Measurements from ENCODE around the gene C3.
"Not testable (repeated sequence)": the region's sequence is repeated elsewhere in the genome, so short reads cannot be mapped to it uniquely, and the experiment has no call there.

Gene C3

GRCh38 chr19:6693056-6693471 lies 27.4 kb downstream of the C3 start:
- DNase-seq (ENCODE audit: low read depth in 2 of 2, low spot score in 1 of 2) = no peak

- no peak for DNase-seq (ENCODE audit: low read depth in 2 of 2, low spot score in 1 of 2)
Measured at GRCh38 chr19:6692027-6692426, 28.4 kb downstream of the C3 start.

GRCh38 chr19:6691342-6691741 lies 29.1 kb downstream of the C3 start:
- DNase-seq (ENCODE audit: low read depth in 2 of 2, low spot score in 1 of 2) = no peak

- no peak for DNase-seq (ENCODE audit: low read depth in 2 of 2, low spot score in 1 of 2)
Measured at GRCh38 chr19:6690160-6690885, 30.1 kb downstream of the C3 start.

- DNase-seq (ENCODE audit: low read depth in 2 of 2, low spot score in 1 of 2) = no peak
Measured at GRCh38 chr19:6687114-6687513, 33.3 kb downstream of the C3 start.

- no peak for DNase-seq (ENCODE audit: low read depth in 2 of 2, low spot score in 1 of 2)
Measured at GRCh38 chr19:6686628-6686975, 33.8 kb downstream of the C3 start.

- DNase-seq (ENCODE audit: low read depth in 2 of 2, low spot score in 1 of 2) = no peak
Measured at GRCh38 chr19:6685962-6686627, 34.4 kb downstream of the C3 start.

GRCh38 chr19:6685482-6685881 lies 35.0 kb downstream of the C3 start:
- DNase-seq (ENCODE audit: low read depth in 2 of 2, low spot score in 1 of 2) = no peak

- DNase-seq (ENCODE audit: low read depth in 2 of 2, low spot score in 1 of 2) = no peak
Measured at GRCh38 chr19:6683971-6684370, 36.5 kb downstream of the C3 start.

GRCh38 chr19:6682607-6683128 lies 37.8 kb downstream of the C3 start:
- no peak for DNase-seq (ENCODE audit: low read depth in 2 of 2, low spot score in 1 of 2)

- no peak for DNase-seq (ENCODE audit: low read depth in 2 of 2, low spot score in 1 of 2)
Measured at GRCh38 chr19:6680141-6680540, 40.3 kb downstream of the C3 start.

- DNase-seq (ENCODE audit: low read depth in 2 of 2, low spot score in 1 of 2) = no peak
Measured at GRCh38 chr19:6679139-6679538, 41.3 kb downstream of the C3 start.

- peak in 1 of 2 donors; percentile 53 for DNase-seq (ENCODE audit: low read depth in 2 of 2, low spot score in 1 of 2)
Measured at GRCh38 chr19:6678690-6679109, 41.8 kb downstream of the C3 start.

- no peak for DNase-seq (ENCODE audit: low read depth in 2 of 2, low spot score in 1 of 2)
Measured at GRCh38 chr19:6677883-6678689, 42.4 kb downstream of the C3 start.

- DNase-seq (ENCODE audit: low read depth in 2 of 2, low spot score in 1 of 2) = no peak
Measured at GRCh38 chr19:6677495-6677882, 43.0 kb downstream of the C3 start.

GRCh38 chr19:6676288-6676687 lies 44.2 kb downstream of the C3 start:
- no peak for DNase-seq (ENCODE audit: low read depth in 2 of 2, low spot score in 1 of 2)

- peak; percentile 86 to 91 for DNase-seq (ENCODE audit: low read depth in 2 of 2, low spot score in 1 of 2)
Measured at GRCh38 chr19:6674868-6675305, 45.6 kb downstream of the C3 start.

- DNase-seq (ENCODE audit: low read depth in 2 of 2, low spot score in 1 of 2) = not testable (repeated sequence)
Measured at GRCh38 chr19:6674408-6674807, 46.0 kb downstream of the C3 start.

- no peak for DNase-seq (ENCODE audit: low read depth in 2 of 2, low spot score in 1 of 2)
Measured at GRCh38 chr19:6672693-6673290, 47.7 kb downstream of the C3 start.

GRCh38 chr19:6671960-6672359 lies 48.5 kb downstream of the C3 start:
- no peak for DNase-seq (ENCODE audit: low read depth in 2 of 2, low spot score in 1 of 2)

GRCh38 chr19:6668691-6669090 lies 51.8 kb downstream of the C3 start:
- DNase-seq (ENCODE audit: low read depth in 2 of 2, low spot score in 1 of 2) = no peak
